ENCODE measurements around the gene FEM1B.

FEM1B gene

GRCh38 chr15:68261241-68261640 lies 16.3 kb upstream of the FEM1B start:
- no peak for DNase-seq

DNA sequence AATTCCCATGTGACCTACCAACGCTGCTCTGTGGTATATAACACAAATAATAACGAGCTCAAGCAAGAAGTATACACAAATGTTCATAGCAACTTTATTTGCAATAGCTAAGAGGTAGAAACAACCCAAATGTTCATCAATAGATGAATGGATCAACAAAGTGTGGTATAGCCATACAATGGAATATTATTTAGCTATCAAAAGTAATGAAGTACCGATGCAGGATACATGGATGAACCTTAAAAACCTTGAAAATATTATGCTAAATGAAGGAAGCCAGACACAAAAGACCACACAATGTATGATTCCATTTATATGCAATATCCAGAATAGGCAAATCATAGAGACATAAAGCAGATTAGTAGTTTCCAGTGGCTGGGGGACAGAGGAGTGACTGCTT lies 15.6 kb upstream of the FEM1B start:
- DNase-seq, result no peak

GRCh38 chr15:68262514-68263356 lies 14.8 kb upstream of the FEM1B start:
- DNase-seq, result no peak

DNA sequence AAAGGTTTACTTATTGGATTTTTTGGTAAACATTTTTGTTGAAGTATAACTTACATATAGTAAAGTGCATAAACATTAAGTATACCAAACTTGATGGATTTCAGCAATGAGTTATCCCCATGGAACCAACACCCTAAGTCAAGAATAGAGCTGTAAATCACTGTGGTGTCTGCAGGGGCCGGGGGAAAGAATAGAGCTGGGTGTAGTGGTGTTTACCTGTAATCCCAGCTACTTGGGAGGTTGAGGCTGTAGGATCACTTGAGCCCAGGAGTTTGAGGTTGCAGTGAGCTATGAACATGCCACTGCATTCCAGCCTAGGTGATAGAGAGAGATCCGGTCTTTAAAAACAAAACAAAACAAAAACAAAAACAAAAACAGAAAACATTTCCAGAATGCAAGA lies 13.3 kb upstream of the FEM1B start:
- no peak for DNase-seq

DNA sequence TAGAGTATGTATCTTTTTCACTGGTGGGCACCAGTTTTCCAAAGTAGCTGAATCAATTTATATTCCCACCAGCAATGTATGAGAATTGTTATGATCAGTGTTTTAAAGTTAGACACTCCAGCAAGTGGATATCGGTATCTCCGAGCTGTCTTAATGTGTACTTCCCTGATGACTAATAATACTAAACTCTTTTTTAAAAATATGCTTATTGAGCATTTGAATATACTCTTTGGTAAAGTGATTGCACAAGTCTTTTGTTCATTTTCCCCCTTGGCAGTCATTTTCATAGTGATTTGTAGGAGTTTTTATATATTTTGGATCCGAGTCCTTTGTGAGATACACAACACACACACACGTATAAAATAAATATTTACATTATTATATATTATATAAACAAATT lies 12.5 kb upstream of the FEM1B start:
- no peak for DNase-seq

- DNase-seq, result no peak
Measured at GRCh38 chr15:68265674-68266073, 11.9 kb upstream of the FEM1B start.

DNA sequence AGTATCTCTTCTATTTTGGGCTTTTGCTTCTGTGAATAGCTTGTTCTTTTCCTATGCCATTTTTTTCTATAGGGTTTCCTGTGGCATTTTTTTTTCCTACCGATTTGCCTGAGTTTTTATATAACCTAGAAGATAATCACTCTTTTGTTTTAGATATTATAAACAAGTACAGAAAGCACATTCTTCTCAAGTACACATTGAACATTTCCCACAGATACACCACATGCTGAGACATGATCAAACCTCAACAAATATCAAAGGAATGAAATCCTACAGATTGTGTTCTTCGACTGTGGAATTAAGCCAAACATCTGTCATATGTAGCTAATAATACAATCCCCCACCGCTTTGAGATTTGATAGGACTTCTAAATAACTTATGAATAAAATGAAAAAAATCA lies 9.1 kb upstream of the FEM1B start:
- DNase-seq, result no peak

DNA sequence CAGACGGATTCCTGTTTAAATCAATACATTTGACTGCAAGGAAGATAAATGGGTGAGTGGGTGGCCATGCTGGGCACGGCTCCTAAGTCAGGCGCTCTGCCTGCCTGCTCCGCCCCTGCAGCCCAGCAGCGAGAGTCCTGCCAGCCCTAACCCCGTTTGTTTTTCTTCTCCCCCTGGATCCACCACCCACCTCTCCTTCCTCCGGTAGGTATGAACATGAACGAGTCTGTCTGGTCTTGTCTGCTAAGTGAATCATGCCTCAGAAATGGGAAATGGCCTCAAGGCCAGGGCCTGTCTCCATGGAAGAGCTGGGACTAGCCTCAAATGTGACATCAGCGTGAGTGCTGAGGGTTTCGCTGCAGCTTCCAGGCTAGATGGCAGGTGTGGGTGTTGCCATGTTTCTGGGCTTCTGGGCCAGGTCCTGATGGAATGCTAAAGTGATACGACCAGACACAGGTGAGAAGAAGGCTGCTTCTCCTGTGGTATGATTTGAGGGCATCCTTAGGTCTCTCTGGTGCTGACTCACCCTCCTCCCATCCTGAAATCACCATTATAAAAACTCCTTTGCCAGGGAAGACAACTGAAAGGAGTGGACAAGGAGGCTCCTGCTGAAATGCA lies 5.6 kb upstream of the FEM1B start:
- DNase-seq, result no peak

- no peak for DNase-seq
Measured at GRCh38 chr15:68272721-68273271, 4.7 kb upstream of the FEM1B start.

- DNase-seq, result no peak
Measured at GRCh38 chr15:68274201-68274848, 3.2 kb upstream of the FEM1B start.

- no peak for DNase-seq
Measured at GRCh38 chr15:68275165-68275746, 2.3 kb upstream of the FEM1B start.

GRCh38 chr15:68276668-68277067 lies 877 bp upstream of the FEM1B start:
- no peak for DNase-seq

- no peak for DNase-seq
Measured at GRCh38 chr15:68277131-68277602, 378 bp upstream of the FEM1B start.

- no peak for DNase-seq
Measured at GRCh38 chr15:68278345-68278594, 725 bp downstream of the FEM1B start.

DNA sequence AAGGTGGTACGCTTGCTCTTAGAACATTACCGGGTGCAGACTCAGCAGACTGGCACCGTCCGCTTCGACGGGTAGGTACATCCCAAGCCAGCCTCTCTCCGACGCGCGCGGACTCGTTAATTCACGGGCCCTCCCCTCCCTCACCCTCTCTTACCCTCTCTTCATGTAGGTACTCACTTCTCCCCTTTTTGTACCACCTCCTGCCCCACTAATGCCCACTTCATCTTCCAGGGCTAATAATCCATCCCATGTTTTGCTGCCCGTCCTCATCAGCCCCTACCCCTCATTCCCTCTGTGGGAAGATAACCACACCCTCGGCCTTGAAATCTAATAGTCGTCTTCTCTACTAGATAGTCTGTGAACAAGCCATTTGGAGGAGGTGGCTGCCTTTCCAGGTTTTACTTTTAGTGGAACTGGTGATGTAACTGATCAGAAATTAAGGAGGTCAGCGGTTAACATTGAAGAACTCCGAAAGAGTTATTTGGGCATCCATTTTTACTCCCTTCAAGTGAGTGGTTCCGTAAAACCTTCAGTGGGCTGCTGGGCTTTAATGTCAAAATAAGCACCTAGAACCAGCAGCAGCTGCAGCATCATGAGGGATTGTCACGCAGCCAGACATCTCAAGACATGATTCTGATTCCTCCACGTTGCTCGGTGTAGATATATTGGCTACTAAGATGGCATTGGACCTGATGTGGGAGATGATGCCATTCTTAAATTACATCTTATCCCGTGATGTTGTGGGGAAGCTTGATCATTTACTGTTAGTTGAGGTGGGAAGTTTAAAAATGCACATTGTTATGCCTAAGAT lies 1.3 kb downstream of the FEM1B start:
- no peak for DNase-seq

GRCh38 chr15:68279779-68280753 lies 2.5 kb downstream of the FEM1B start:
- DNase-seq, result no peak

- DNase-seq, result no peak
Measured at GRCh38 chr15:68281008-68281407, 3.5 kb downstream of the FEM1B start.

DNA sequence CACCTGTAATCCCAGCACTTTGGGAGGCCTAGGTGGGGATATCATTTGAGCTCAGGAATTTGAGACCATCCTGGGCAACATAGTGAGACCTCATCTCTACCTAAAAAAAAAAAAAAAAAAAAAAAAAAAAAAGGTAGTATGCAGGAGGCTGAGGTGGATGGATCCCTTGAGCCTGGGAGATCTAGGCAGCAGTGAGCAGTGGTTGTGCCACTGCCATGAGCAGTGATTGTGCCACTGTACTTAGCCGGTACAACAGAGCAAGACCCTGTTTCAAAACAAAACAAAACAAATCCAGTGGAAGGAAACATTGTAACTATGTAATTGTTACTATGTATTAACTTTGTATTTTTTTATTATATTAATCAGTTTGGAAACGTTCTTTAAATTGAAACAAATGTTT lies 5.9 kb downstream of the FEM1B start:
- DNase-seq, result no peak

GRCh38 chr15:68284616-68285258 lies 7.2 kb downstream of the FEM1B start:
- DNase-seq, result no peak

GRCh38 chr15:68285259-68285980 lies 7.9 kb downstream of the FEM1B start:
- DNase-seq, result no peak
